Fibroblast of peridontal ligament (primary cell): ENCODE results near the gene SLU7.
"Not testable (repeated sequence)": the region's sequence is repeated elsewhere in the genome, so short reads cannot be mapped to it uniquely, and the experiment has no call there.

Experiments
- DNase-seq: peaks from one replicate; pipeline ENCODE4 v3.0.0-alpha.2; 2010; ENCODE audit errors: extremely low read depth

SLU7 gene

DNA sequence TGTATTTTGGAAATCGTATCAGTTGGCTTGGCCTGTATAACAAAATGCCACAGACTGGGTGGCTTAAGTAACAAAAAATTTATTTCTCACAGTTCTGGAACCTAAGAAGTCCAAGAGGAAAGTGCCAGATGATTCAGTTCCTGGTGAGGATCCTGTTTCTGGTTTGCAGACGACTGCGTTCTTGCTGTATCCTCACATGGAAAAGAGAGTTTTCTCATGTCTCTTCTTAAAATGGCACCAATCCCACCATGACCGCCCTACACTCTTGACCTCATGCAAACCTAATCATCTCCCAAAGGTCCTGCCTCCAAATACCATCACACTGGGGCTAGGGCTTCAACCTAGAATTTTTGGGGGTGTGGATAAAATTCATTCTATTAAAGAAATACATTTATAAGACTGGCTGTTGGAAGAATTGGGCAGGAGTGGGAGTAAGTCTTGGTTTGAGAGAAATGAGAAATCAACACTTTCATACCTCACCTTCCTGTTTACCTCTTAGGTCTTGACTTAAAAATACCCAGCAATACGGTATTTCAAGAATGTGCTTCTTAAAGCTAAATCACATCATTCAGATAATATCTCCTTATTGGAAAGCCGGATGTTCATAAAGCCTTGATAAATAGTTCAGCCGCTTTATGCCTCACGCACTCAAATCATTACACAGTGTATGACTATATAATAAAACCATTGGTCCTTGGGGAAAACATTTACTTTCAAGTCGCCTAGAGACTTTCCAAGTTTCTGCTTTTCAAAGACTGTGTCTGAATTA, 31.5 kb upstream of the SLU7 start:
- DNase-seq: no peak

DNA sequence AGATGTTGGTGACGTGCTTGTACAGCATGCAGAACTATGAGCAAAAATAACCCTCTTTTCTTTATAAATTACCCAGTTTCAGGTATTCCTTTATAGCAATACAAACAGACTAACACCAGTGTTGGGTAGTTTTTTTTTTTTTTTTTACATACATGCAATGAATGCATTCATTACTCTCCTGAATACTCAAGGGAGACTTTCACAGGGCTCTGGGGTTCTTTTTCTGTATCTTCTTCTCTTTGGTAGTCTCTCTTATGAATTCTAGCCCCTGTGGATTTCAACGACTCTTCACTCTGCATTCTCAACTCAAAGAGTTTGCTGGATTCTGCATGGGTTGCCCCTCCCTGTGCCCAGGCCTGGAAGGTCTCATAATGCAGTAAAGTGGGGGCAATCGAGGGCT, 30.6 kb upstream of the SLU7 start:
- no peak for DNase-seq

DNA sequence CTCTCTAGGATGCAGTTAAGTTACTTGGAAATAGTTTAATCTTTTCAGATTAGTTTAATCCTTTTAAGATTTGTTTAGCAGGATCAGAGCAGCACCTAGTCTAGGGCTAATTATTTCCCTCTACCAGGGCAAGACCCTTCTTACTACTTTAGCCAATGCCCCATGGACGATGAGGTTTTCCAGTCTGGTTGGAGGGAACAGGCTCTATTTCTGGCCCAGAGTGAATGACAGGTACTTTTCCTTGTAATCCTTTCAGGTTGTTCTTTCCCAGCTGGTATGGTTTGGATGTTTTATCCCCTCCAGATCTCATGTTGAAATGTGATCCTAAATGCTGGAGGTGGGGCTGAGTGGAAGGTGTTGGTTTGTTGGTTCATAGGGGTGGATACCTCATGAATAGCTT, 30.0 kb upstream of the SLU7 start:
- DNase-seq: no peak

DNA sequence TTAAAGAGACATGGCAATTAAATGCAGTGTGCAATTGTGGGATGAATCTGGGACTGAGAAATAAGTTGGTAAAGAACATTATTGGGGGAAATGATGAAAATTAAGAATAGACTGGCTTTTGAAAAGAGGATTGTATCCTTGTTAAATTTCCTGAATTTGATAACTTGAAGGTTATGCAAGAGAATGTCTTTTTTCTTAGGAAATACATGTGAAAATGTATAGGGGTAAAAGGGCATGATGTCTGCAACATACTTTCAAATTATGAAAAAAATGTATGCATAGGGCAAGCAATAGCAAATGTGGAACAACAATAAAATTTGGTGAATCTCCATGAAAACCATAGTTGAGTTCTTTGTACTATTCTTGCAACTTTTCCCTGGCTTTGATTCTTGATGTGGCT, 26.9 kb upstream of the SLU7 start:
- no peak for DNase-seq

DNA sequence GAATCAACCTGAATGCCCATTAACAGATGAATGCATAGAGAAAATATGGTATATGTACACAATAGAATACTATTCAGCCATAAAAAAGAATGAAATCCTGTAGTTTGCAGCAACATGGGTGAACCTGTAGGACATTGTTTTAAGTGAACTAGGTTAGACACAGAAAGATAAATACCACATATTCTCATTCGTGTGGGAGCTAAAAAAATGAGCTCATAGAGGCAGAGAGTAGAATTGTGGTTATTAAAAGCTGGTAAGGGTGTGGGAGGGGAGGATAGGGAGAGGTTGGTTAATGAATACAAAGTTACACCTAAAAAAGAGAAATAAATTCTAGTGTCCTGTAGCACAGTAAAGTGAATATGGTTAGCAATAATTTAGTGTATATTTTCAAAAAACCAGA, 26.3 kb upstream of the SLU7 start:
- DNase-seq: no peak

DNA sequence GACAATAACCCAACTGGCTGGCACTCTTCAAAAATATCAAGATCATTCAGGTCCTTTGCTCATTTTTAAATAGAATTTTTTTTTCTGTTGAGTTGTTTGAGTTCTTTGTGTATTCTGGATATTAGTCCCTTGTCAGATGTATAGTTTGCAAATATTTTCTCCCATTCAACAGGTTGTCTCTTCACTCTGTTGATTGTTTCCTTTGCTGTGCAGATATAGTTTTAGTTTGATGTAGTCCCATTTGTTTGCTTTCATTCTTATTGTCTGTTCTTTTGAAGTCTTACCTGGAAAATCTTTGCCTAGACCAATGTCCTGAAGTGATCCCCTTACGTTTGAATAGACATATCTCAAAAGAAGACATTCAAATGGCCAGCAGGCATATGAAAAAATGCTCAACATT, 25.5 kb upstream of the SLU7 start:
- no peak for DNase-seq

DNA sequence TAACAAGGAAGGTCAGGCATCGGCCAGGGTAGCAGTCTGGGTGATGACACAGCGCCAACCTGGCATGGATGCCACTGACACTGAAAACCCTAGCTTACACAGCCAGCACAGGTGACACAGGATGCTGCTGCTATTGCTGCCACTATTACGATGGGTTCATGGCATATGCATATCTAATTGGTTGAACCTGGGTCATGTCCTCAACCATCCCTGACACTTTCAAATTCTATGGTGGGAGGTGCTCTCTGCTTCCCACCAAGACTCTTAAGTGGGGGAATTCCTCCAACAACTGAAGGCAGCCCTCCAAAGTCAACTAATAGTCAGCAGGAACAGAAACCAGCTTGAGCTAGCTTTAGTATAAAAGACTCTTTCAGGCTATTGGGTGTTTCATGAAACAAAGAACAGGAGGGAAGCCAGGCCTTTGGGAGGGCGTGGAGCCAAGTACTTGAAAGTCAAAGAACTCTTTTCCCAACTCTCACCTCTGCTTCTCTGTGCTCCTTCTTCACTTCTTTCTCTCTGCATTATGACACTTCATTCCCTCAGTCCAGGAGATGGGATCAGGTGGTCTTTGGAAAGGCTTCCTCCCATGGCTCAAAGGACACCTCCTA, 24.0 kb upstream of the SLU7 start:
- no peak for DNase-seq

DNA sequence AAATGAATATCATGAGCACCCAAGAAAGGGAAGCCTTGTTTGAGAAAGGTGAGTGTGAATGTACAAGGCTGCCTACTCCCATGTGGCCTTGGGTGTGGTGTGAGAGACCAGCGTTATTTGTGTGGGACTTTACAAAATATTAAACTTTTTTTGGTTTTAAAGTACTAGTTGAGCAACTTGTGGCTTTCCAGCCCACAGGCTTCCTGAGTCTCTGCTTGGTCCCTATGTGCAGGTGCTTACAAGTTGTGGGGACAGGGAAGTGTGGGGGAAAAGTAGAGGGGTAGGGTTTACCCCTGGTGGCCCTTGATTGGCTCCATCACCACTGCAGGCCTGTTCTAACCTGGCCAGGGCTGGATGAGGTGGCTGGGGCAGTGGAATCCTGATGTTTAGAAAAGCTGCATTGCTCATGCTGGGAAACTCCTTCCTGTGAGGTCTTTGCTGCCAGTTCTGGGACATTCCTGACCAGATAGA, 22.5 kb upstream of the SLU7 start:
- no peak for DNase-seq

DNA sequence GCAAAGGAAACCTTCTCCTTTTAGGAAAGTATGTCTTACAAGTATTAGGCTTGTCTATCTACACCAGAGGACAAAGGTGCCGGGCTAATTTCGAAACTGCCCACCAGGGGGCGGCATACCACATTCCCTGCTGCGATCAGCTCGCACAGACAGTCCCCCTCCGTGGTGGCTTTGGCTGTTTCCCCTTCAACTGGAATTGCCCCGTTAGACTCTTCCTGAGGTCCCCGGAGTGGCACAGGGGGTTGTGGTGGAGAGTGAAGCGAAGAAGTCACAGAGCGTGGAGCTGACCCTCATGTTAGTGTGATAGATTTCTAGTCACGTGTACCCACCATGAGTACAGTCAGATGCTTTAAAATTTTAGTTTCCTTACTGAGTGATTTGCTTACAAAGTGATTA, 20.3 kb upstream of the SLU7 start:
- DNase-seq: peak; percentile 74

DNA sequence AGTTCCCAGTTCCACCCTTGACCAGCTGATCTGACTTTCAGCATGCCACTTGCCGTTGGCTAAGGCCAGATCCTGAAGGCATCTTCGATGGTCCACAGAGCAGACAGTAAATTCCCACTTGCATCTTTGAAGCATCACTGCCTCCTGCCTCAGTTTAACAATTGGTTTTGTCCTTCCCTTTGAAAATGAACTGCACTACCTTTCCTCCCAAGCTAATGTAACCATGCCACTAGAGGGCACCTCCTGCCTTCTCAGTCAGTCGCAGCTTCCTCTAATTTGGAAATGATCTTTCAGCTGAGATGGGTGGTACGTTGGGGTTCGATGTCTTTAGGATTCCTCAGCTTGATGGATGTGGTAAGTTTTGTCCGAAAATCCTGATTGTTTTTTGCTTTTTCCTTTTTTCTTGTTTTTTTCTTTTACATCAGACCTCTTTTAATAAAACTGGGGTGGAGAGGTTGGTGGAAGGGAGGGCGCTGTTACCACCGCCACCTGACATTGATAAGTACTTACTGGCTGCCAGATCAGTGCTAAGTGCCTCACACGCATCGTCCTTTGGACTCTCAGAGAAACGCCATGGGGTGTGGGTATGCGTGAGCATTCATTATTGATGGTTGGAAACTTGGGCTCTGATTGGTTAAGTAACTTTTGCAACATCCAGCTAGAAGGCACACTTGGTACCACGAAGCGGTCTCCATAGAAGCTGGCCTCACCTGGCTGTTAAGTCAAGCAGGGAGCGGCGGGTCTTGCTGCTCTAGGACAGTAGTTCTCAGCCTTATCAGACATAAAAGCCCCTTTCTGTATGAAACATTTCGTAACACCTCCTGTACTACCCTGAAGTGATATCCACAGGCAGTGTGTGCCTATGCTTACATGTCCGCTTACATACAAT, 19.7 kb upstream of the SLU7 start:
- peak; percentile 73 for DNase-seq

DNA sequence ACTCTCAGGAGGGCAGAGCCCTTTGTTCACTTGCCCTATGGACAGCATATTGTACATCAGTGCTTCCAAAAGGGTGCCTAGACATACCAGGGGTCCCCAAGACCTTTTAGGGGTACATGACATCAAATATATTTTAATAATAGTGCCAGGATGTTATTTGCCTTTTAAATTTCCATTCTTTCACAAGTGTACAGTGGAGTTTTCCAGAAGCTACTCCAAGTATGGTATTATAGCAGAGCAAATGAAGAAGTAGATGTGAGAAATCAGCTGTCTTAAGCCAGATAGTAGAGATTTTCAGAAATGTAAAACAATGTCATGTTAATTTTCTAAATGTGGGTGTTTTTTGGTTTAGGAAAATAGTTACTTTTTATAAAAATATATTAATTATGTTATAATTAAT, 18.4 kb upstream of the SLU7 start:
- DNase-seq: no peak

DNA sequence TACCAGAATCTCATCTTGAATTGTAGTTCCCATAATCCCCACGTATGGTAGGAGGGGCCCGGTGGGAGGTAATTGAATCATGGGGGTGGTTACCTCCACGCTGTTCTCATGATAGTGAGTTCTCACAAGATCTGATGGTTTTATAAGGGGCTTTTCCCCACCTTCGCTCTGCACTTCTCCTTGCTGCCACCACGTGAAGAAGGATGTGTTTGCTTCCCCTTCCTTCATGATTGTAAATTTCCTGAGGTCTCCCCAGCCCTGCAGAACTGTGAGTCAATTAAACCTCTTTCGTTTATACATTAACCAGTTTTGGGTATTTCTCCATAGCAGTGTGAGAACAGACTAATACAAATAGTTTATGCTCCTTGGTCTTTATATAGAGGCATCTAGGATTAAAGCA, 17.8 kb upstream of the SLU7 start:
- DNase-seq: not testable (repeated sequence)

DNA sequence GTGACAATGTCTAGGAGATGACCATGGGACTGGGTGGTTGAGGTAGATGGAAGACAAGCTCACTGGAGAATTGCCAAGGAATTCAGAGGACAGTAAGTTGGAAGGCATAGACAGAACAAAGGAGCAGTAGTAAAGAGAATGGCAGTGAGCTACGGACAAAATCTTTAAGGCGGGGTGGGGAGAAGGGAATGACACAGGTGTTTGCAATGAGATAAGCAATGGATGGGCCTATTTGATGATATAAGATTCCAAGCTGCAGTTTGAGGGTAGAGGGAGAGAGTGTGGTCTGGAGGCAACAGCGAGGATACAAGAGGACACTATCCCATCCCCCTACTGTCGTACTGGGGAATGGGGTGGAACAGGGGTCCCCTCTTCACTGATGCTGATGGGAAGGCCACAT, 17.1 kb upstream of the SLU7 start:
- DNase-seq: no peak

DNA sequence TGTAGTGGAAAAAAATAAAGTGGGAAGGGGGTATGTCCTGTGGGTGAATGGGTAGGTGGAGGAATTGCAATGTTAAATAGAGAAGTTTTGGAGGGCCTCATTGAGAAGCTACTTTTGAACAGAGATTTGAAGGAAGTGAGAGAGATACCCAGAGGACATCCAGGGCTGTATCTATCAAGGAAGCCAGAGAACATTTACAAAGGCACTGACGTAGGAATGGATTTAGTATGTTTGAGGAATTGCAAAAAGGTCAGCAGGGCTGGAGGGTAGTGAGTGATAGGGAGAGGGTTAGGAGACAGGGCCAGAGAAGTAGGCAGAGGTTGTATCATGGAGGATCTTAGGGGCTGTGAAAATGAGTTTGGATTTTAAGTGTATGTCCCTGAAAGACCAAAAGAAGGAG, 16.7 kb upstream of the SLU7 start:
- no peak for DNase-seq

DNA sequence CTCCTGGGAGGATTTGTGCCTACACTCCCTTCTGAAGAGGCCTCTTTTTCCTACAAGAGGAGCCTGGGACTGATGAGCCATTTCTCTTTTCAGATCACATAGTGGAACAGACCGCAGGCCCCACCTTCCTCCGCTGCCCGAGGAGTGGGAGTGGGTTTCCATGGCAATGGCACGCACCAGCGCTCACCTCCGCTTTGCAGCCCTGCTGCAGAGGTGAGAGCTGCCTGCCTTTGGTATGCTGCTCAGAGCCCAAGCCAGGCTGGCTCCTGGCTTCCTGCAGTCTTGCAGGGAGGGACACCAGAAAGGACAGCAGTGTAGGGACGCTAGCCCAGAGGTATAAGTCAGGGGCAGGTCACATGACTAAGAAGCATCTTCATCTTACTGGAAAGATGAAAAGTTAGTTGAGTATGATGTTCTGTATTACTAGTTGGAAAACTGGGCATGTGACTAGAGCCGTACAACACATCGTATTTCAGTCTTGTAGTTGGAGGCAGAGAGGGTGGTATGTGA, 15.2 kb upstream of the SLU7 start:
- DNase-seq: no peak

DNA sequence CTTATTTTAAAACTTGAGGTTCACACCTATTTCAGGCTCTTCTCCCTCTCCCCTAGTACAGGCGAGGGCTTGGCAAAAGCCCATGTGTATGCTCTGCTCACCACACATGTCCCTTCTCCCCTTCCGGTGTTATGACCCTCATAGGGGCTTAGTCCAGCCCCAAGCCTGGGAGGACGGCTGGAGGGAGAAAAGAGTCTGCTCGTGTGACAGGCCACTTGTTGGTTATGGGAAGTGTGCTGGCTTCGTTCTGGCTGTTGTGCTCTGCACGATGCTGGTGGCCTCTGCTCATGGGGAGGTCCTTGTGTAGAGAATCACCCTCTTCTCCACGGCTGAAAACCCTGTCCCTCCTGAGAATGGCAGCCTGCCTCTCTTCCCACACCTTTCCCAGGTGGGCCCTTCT, 13.9 kb upstream of the SLU7 start:
- DNase-seq: no peak

DNA sequence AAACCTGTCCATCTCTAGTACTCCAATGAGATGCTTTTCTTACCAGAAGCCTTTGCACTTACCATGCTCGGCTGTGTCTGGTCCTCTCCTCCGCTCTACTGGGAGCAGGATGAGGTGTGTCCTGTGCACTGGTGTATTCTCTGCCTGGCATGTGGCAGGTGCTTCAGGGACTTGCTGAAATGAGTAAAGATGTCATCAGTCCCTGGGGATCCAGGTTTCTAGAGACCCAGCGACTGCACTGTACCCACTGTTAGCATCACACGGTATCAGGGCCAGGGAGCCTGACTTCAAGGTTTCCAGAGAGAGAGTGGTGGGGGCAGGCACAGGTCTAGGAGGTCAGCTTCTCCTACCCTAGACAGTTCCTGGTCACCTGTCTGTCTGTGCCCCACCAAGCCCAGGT, 13.3 kb upstream of the SLU7 start:
- DNase-seq: no peak

DNA sequence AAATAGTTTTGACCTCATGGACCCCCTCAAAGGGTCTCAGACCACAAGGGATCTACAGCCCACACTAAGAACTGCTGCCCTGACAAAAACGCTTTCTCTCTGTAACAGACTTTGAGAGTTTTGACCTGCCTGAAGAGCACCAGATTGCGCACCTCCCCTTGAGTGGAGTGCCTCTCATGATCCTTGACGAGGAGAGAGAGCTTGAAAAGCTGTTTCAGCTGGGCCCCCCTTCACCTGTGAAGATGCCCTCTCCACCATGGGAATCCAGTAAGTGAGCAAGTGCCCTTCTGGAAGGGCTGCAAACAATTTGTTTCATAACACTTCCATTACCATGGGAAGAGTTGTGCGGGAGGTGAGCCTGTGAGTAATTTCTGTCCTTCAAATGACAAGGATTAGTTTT, 8.7 kb upstream of the SLU7 start:
- no peak for DNase-seq

DNA sequence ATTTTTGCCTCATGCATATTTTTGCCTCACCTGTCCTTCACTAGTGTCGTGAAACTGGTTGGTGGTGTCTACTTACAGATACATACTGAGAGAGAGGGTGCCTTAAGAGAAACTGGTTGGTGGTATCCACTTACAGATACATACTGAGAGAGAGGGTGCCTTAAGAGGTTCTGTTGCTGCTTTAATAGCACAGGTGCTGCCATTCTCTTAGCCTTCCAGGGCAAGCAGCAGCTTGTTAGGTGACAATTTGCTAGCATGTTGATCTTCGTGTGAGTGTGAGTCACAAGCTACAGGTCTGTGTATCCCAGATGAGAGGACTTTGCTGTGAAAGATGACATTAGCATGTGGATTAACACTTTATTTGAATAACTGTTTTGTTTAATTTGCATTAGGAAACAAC, 4.2 kb upstream of the SLU7 start:
- DNase-seq: no peak

DNA sequence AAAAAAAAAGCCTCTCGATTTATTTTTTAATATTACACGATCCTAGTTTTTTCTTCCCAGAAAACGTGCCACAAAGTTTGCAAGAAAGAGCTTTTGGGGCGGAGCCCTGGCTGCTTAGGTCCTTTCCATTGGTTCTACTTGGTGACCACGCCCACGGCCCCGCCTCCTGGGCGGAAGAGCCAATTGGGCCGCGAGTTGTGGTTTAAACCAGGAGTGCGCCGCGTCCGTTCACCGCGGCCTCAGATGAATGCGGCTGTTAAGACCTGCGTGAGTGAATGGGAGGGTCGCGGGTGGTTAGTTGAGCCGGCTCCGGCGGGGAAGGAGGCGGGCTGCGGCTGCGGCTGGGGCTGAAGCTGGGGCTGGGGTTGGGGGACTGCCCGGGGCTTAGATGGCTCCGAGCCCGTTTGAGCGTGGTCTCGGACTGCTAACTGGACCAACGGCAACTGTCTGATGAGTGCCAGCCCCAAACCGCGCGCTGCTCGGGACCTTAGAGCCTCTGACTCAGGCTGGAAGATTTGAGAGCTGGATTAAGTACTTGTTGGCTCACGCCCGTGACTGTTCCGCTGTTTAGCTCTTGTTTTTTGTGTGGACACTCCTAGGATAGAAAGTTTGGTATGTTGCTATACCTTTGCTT, 2.9 kb upstream of the SLU7 start, which contains the start of gene PTTG1:
TSS of gene PTTG1 (plus strand) at position 231 of the 634 bp plus-strand sequence. CDS start 458 bp downstream, outside the sequence.
- DNase-seq: peak; percentile 94

DNA sequence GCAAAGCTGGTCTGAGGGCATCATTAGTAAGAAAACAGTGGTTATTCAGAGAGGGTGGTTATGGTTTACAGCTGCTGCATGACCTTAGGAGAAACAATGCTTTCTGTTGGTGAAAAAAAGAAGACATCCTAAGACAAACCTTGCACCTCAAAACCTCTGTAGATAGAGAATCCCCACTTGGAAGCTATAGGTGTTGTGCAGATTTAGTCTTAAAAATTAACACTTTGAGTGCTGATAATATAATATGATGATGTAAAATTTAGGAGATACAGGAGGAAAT, 1.4 kb upstream of the SLU7 start:
- DNase-seq: no peak
